G401.6 (cell line): ENCODE data around the gene CAB39L.

Source experiments
- FAIRE-seq: peaks from 2 replicates; lab custom pipeline; 2012; peaks lifted over from hg19 to GRCh38; lab: Jason Lieb, UNC

Gene CAB39L

GRCh38 chr13:49399801-49400472 lies 43.9 kb downstream of the CAB39L start:
- no peak for FAIRE-seq

DNA sequence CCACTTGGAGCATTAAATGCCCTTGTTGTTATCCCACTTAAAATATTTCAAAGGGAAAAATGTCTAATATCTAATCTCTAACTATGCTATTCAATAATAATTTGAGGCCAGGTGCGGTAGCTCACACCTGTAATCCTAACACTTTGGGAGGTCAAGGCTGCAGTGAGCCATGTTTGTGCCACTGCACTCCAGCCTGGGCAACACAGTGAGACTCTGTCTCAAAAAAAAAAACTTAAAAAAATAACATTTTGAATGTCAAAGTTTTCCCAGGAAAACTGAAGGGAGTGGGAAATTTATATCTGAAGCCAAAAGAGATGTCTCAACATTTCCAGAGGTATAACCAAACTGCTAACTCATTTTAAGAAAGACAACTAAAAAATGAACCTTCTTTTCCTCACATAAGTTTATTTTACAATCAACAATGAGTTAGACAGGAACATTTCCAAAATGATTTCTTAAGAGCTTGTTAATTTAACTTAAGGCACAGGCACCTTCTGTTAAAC lies 47.9 kb downstream of the CAB39L start:
- peak; percentile 17 for FAIRE-seq

- FAIRE-seq: no peak
Observed at GRCh38 chr13:49395451-49395865, 48.4 kb downstream of the CAB39L start.

- no peak for FAIRE-seq
Observed at GRCh38 chr13:49388091-49388635, 55.7 kb downstream of the CAB39L start.

DNA sequence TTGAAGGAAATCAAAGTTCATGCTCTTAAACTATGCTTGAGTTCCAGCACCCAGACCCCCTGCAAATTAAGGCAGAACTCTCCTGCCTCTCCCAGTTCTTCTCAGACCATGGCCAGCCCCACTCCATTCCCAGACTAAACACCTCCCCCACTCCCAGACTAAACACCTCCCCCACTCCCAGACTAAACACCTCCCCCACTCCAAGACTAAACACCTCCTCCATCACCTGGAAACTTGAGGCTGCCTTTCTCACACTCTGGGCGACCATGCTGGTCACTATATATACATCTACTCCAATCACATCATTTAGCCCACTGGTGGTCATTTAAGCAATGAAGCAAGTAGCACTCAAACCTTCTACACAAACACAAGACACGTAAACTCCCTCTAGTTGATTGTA lies 57.2 kb downstream of the CAB39L start:
- no peak for FAIRE-seq

GRCh38 chr13:49376121-49376520 lies 67.7 kb downstream of the CAB39L start:
- no peak for FAIRE-seq

- peak; percentile 58 for FAIRE-seq
Observed at GRCh38 chr13:49374585-49375290, 69.1 kb downstream of the CAB39L start.

- FAIRE-seq: no peak
Observed at GRCh38 chr13:49373716-49374115, 70.1 kb downstream of the CAB39L start.

DNA sequence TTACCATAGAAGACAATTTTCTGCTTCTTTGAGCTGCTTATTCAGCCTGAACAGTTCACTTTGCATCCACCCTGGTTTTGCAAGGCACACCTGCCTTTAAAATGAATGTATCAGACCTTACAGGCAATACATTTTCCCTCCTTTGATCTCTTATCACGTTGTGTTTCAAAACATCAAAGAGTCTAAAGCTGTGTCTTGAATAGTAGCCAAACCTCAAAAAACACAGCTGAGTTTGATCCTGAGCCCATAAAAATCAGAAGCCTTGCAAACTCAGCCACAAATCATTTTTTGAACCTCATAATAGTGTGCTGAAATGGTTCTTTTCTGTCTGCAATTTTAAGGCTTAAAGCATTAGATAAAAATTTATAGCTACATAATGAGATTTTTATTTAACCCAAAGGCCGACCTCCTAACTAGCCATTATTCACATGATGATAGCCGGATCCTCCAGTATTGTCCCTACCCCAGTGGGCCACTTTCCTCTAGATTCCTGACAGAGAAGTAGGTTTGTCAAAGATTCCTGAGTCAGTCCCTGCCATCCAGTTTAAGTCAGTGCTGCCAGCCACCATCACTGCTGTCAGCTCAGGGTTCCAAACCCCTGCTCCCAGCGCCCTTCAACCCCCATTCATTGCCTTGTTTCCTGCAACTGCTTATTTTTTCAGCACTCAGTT lies 71.8 kb downstream of the CAB39L start:
- FAIRE-seq: no peak

GRCh38 chr13:49370371-49370770 lies 73.5 kb downstream of the CAB39L start:
- no peak for FAIRE-seq

- no peak for FAIRE-seq
Observed at GRCh38 chr13:49369866-49370265, 74.0 kb downstream of the CAB39L start.

DNA sequence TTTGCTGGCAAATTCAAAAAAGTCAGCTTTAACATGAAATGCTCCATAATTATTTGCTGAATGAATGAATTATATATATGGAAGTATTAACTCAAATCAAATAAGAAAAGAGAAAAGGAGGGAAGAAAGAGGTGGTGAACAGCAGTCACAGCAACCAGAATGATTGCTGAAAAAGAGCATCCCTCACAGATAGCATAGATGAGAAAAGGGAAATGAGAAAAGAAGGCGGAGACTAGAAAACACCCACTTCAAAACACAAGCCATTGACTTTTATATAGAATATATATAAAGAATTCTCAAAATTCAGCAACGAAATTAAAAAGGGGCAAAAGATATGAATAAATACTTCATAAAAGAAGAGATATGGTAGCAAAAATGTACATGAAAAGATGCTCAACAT lies 75.2 kb downstream of the CAB39L start:
- no peak for FAIRE-seq

GRCh38 chr13:49367640-49368422 lies 76.0 kb downstream of the CAB39L start:
- FAIRE-seq: no peak

DNA sequence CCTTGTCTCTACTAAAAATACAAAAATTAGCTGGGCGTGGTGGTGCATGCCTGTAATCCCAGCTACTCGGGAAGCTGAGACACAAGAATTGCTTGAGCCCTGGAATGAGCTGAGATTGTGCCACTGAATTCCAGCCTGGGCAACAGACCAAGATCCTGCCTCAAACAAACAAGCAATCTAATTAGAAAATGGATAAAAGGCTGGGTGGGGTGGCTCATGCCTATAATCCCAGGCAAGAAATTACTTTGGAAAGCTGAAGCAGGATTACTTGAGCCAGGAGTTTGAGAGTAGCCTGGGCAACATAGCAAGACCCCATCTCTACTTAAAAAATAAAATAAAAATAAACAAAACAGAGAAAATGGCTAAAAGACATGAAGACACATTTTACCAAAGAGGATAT lies 77.0 kb downstream of the CAB39L start:
- no peak for FAIRE-seq

DNA sequence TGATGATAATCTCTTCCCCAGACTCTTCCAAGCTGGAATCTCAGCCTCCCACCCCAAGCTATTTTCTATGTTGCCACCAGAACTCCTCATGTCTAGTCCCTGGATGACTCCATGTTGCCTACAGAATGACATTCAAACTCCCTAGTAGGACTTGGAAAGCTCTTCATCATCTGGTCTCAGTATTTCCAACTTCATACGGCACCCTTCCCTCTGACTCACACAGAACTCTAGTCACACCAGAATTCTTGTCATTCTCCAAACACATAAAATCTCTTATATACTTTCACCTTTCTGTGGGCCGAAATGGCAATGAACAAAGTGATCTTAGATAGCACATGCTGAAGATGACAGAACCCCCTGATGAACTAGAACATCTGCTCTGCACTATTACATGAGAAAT lies 86.2 kb downstream of the CAB39L start:
- no peak for FAIRE-seq

DNA sequence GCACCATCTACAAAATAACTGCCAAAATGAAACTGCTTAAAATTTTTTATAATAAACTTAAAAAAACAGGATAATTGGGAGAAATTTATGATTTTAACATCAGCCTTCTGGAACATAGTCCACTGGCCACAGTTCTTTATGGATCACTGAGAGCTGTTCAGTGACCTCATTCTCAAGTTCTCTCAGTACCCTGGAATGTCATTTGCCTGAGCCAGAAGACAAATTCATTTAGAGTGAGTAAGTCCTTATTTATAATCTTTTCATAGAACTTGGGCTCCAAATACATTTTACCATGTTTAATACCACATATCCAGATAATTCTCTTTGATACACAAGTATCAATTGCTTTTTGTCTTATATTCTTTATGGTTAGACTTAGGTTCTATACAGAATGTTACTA lies 87.6 kb downstream of the CAB39L start:
- FAIRE-seq: no peak

DNA sequence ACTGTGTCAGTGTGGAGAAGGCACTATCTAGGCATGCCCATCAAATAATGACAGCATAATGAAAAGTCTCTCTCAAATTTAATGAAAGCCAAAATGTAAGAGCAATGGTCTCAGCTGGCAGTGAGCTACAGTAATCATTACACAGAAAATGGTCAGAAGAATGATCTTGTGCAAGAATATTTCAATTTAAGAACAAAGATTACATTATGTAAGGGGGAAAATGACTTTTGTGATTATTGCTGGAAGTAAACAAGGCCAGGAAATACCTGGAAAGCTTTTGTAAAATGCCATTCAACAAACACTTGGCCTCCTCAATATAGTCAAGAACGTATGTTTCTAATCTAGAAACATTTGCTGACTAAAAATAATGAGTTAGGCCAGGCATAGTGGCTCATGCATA lies 89.1 kb downstream of the CAB39L start:
- no peak for FAIRE-seq

DNA sequence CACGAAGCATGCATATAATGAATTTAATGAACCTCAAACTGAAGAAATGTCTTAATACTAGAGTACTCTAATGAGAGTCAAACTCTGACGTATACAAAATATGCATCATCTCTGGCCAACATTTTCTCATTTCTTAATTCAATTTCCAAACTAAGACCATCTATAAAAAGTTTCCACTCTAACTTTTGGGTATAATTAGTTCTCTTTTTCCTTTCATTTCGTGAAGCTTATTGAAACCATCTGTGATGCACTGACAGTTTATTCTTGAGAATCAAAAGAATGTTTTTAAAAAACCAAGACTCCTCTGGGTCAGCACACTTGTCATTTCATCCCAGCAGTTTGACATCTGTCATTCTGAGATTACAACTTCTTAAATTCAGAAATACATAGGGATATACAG lies 90.0 kb downstream of the CAB39L start:
- no peak for FAIRE-seq

DNA sequence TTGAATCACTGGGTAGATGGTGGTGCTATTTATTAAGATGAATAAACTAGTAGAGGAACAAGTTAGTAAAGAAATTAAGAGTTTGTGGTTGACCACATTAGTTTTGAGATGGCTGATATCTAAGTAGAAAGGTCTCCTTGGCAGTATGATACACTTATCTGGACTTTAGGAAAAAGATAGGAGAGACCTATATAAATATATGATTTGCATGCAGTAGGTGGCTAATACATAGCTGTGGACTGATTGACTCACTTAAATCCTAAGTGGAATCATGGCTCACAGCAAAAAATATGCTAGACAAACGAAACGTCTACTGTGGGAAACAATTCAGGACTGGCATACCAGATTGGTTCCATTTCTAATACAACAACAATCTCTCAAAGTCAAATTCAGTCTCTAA lies 92.0 kb downstream of the CAB39L start:
- FAIRE-seq: no peak

DNA sequence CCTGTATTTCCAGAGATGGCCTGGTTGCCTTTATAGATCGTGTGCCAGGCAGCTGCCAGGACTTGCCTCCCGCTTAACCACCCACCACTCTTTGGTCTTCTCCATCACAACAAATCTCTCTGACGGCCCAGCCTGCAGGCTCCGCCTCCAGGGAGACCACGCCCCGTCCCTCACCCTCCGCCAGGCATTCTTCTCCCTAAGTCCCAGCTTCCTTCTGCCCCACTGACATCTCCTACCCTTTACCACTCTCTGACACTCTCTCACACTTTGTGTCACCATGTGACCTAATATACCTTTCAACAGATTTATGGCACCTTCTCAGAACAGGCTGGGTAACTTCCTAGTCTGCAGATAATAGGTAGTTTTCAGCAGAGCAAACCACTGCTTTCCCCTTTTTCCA lies 95.1 kb downstream of the CAB39L start:
- no peak for FAIRE-seq

DNA sequence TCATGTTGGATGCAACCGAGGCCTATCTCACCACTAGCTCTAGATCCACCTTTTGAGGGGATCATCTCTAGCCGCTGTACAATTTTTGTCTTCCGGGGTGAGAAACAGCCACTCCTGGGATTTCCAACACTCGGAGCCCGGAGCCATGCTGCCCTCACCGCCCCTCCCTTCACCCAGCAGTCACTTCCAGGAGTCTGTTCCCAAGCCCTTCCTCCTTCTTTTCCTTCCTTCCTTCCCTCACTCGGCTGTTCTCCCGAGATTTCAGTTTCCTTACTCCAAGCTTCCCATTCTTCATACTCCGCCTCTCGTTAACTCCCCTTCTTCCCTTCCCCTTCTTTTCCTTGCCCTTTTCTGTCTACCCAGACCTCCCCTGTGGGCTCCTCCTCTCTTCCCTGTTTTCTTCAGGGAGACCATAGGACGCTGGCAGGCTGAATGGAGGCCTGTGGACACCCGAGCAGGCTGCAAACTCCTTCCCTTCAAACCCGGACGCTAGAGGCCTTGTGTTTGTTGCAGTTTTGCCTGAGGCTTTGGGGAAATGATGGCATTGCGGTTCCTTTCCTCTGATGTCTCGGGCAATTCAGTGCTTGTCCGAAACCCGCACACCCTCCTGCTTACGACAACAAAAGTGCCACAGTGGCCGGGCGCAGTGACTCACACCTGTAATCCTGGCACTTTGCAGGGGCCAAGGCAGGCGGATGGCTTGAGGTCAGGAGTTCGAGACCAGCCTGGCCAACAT lies 96.0 kb downstream of the CAB39L start:
- FAIRE-seq: no peak

GRCh38 chr13:49346460-49346859 lies 97.4 kb downstream of the CAB39L start:
- FAIRE-seq: no peak
